HEK293T (cell line): ENCODE data around the gene CISD2.

Experiments
- HDGF ChIP-seq: fragments of 450-650 bp; IDR thresholded peaks from 2 replicates; pipeline ENCODE4 v1.6.1; 2017; ENCODE audit warnings: antibody characterized with exemption, borderline replicate concordance
- SUZ12 ChIP-seq: fragments of 450-650 bp; IDR thresholded peaks from 2 replicates; pipeline ENCODE4 v1.6.1; 2016; ENCODE audit warnings: mild to moderate bottlenecking

GRCh38 chr4:102868153-102868780 is 525 bp upstream of the CISD2 start:
- TF ChIP-seq HDGF, result no peak
- no peak for TF ChIP-seq SUZ12
